ENCODE data around the gene ABLIM1. TPM values are rescaled to one million over a fixed set of nuclear protein-coding genes. Genes with fewer than 3 reads are reported as not detected.

ABLIM1 gene
- total RNA-seq, 1 experiment from 2014 or later: 62.1 TPM

DNA sequence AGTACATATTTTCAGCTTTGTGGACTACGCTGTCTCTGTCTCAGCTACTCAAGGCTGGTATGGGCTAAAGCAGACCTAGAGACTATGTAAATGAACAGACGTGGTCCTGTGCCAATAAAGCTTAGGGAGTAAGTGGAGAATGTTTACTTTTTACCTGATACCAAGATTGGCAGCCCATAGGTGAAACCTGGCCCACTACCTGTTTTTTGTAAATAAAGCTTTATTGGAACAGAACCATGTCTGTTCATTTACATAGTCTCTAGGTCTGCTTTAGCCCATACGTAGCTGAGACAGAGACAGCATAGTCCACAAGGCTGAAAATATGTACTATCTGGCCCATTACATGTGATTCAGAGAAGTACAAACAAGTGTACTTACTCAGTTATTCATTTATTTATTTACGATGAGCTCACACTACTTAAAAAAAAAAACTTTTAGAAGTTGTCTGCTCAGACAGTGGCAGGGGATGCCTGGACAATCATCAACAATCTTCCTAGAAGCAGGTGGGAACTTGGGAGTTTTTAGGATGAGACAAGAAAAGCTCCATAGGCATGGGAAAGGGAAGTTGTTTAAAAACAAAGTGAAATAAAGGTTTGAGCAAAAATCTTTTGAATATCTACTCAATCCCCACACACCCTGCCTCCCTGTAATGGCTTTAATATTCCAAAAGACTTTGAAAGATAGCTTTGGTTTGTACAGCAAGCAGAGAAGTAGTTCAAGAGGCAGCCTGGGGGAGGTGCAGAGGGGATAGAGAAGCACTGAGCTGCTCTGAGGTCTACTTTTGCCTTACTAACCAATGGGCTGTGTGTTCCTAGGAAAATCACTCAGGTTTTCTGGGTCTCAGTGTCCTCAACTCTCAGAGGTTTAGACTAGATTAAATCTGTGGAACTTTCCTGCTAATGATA lies 139.4 kb downstream of the ABLIM1 start (continued):
- TF ChIP-seq, protein P1, sequence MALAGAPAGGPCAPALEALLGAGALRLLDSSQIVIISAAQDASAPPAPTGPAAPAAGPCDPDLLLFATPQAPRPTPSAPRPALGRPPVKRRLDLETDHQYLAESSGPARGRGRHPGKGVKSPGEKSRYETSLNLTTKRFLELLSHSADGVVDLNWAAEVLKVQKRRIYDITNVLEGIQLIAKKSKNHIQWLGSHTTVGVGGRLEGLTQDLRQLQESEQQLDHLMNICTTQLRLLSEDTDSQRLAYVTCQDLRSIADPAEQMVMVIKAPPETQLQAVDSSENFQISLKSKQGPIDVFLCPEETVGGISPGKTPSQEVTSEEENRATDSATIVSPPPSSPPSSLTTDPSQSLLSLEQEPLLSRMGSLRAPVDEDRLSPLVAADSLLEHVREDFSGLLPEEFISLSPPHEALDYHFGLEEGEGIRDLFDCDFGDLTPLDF (CRISPR knock-in tag; IDR thresholded peaks at IDR 0.05): no peak
- TF ChIP-seq NFATC4 (CRISPR knock-in tag; IDR thresholded peaks at IDR 0.05) (no peak), CREM (CRISPR knock-in tag; IDR thresholded peaks at IDR 0.05) (no peak), ZBTB43 (CRISPR knock-in tag; IDR thresholded peaks at IDR 0.05) (no peak), CREB1 (CRISPR knock-in tag; IDR thresholded peaks at IDR 0.05) (no peak), TCF7 (CRISPR knock-in tag; IDR thresholded peaks at IDR 0.05; ENCODE audit: low read depth) (no peak)
- TF ChIP-seq, protein P2, sequence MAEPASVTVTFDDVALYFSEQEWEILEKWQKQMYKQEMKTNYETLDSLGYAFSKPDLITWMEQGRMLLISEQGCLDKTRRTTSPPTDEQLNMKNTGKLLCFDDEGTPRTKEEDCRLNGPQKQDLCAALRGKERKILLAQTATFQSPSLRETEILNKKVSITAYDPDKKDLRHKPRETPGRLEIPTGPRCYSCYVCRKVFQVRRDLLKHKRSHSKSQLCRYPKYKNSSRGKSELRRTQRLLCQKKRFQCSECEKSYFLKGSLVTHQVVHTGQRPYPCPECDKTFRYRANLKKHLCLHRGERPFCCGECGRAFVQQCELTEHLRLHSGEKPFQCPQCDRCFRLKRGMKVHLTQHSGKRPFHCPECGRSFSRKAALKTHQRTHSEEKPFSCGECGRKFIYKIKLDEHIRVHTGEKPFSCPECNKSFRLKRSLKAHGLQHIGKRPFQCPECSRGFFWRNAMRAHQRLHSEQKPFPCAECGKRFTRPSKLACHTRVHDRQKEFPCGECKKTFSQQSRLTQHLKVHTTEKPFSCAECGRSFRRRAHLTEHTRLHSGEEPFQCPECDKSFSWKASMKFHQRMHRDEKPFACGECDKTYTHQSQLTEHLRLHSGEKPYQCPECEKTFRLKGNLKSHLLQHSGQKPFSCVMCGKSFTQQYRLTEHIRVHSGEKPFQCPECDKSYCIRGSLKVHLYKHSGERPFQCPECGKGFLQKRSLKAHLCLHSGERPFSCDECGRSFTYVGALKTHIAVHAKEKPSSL (CRISPR knock-in tag; conservative IDR thresholded peaks at IDR 0.05): no peak

GRCh38 chr10:114517368-114518250 lies 140.5 kb downstream of the ABLIM1 start:
- Mint-ChIP-seq H3K4me1 (peaks cover 69% of the 10 kb centered on the region), H3K9me3 (no peaks in the 10 kb centered on the region), H3K36me3 (no peaks in the 10 kb centered on the region; the same call in 1 of the 2 replicates), H3K27me3 (ENCODE audit: low read depth) (no peaks in the 10 kb centered on the region), H3K27ac (peak overlapping the region; percentile 90), H3K4me3 (no peak overlapping the region)
- no peak for ATAC-seq
- POLR2A ChIA-PET: interaction anchor here (1.4 kb wide), 1 partner anchor 8 kb away, joined by 4 read pairs; no protein-coding TSS in a partner anchor
- no peak for DNase-seq (ENCODE audit: low spot score)
- CTCF ChIA-PET: interaction anchor here (0.6 to 2.4 kb wide), 8 partner anchors 10 to 1445 kb away, joined by 3 to 10 read pairs (median 4); no protein-coding TSS in a partner anchor
- TF ChIP-seq HMGXB4 (CRISPR knock-in tag; IDR thresholded peaks at IDR 0.05) (no peak), JAZF1 (CRISPR knock-in tag; IDR thresholded peaks at IDR 0.05) (no peak), IRF2 (CRISPR knock-in tag; IDR thresholded peaks at IDR 0.05; ENCODE audit: borderline replicate concordance, low read depth) (no peak), FOXP4 (CRISPR knock-in tag; IDR thresholded peaks at IDR 0.05) (no peak), SMAD3 (CRISPR knock-in tag; IDR thresholded peaks at IDR 0.05; ENCODE audit: borderline replicate concordance) (no peak), NR1H2 (CRISPR knock-in tag; IDR thresholded peaks at IDR 0.05) (no peak), TP53 (CRISPR knock-in tag; IDR thresholded peaks at IDR 0.05) (no peak), ZNF232 (CRISPR knock-in tag; IDR thresholded peaks at IDR 0.05) (no peak), FOXK1 (CRISPR knock-in tag; IDR thresholded peaks at IDR 0.05) (no peak), GTF2I (CRISPR knock-in tag; conservative IDR thresholded peaks at IDR 0.05) (no peak), RORB (CRISPR knock-in tag; IDR thresholded peaks at IDR 0.05) (no peak)
- TF ChIP-seq, protein P3, sequence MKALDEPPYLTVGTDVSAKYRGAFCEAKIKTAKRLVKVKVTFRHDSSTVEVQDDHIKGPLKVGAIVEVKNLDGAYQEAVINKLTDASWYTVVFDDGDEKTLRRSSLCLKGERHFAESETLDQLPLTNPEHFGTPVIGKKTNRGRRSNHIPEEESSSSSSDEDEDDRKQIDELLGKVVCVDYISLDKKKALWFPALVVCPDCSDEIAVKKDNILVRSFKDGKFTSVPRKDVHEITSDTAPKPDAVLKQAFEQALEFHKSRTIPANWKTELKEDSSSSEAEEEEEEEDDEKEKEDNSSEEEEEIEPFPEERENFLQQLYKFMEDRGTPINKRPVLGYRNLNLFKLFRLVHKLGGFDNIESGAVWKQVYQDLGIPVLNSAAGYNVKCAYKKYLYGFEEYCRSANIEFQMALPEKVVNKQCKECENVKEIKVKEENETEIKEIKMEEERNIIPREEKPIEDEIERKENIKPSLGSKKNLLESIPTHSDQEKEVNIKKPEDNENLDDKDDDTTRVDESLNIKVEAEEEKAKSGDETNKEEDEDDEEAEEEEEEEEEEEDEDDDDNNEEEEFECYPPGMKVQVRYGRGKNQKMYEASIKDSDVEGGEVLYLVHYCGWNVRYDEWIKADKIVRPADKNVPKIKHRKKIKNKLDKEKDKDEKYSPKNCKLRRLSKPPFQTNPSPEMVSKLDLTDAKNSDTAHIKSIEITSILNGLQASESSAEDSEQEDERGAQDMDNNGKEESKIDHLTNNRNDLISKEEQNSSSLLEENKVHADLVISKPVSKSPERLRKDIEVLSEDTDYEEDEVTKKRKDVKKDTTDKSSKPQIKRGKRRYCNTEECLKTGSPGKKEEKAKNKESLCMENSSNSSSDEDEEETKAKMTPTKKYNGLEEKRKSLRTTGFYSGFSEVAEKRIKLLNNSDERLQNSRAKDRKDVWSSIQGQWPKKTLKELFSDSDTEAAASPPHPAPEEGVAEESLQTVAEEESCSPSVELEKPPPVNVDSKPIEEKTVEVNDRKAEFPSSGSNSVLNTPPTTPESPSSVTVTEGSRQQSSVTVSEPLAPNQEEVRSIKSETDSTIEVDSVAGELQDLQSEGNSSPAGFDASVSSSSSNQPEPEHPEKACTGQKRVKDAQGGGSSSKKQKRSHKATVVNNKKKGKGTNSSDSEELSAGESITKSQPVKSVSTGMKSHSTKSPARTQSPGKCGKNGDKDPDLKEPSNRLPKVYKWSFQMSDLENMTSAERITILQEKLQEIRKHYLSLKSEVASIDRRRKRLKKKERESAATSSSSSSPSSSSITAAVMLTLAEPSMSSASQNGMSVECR (CRISPR knock-in tag; IDR thresholded peaks at IDR 0.05; ENCODE audit: borderline replicate concordance): no peak
- TF ChIP-seq, protein P4, sequence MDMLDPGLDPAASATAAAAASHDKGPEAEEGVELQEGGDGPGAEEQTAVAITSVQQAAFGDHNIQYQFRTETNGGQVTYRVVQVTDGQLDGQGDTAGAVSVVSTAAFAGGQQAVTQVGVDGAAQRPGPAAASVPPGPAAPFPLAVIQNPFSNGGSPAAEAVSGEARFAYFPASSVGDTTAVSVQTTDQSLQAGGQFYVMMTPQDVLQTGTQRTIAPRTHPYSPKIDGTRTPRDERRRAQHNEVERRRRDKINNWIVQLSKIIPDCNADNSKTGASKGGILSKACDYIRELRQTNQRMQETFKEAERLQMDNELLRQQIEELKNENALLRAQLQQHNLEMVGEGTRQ (CRISPR knock-in tag; IDR thresholded peaks at IDR 0.05): no peak
